HepG2 (cell line): ENCODE results near the gene MRO. TPM values are rescaled to one million over a fixed set of nuclear protein-coding genes. Genes with fewer than 3 reads are reported as not detected.
A peak's percentile ranks its signal among the peaks of the same experiment; 100 is the strongest.

Experiments
- ETV5 ChIP-seq: IDR thresholded peaks from 2 replicates; pipeline ENCODE4 v1.6.1; 2018; ENCODE audit warnings: missing biosample characterization, missing genetic modification reagents, inconsistent platforms, borderline replicate concordance
- ETV6 ChIP-seq: sonication (generic); formaldehyde crosslinking; conservative IDR thresholded peaks from 2 replicates; pipeline ENCODE4 v1.4.0; 2020; ENCODE audit warnings: missing genetic modification reagents
- FOXA3 ChIP-seq: IDR thresholded peaks from 2 replicates; pipeline ENCODE4 v1.6.1; 2016; ENCODE audit warnings: missing genetic modification reagents, missing compliant biosample characterization
- HOXA3 ChIP-seq: sonication (generic); formaldehyde crosslinking; IDR thresholded peaks from 2 replicates; pipeline ENCODE4 v1.5.0; 2020; ENCODE audit warnings: missing genetic modification reagents
- KDM6A ChIP-seq: IDR thresholded peaks from 2 replicates; pipeline ENCODE4 v1.6.1; 2016; ENCODE audit warnings: low read depth
- MAFG ChIP-seq: sonication (generic); formaldehyde crosslinking; IDR thresholded peaks from 2 replicates; pipeline ENCODE4 v1.5.1; 2020; ENCODE audit warnings: mild to moderate bottlenecking, missing genetic modification reagents
- NBN ChIP-seq: fragments of 450-650 bp; conservative IDR thresholded peaks from 2 replicates; pipeline ENCODE4 v1.6.1; 2017
- NR2C2 ChIP-seq: sonication (generic); formaldehyde crosslinking; IDR thresholded peaks from 2 replicates; pipeline ENCODE4 v1.4.0; 2020; ENCODE audit warnings: missing genetic modification reagents, mild to moderate bottlenecking, moderate library complexity, borderline replicate concordance
- NRL ChIP-seq: sonication (generic); formaldehyde crosslinking; IDR thresholded peaks from 2 replicates; pipeline ENCODE4 v1.5.0; 2020; ENCODE audit warnings: missing genetic modification reagents, mild to moderate bottlenecking, moderate library complexity, borderline replicate concordance
- RARA ChIP-seq: IDR thresholded peaks from 2 replicates; pipeline ENCODE4 v1.6.1; 2016; ENCODE audit warnings: missing genetic modification reagents, missing compliant biosample characterization
- RFXANK ChIP-seq: IDR thresholded peaks from 2 replicates; pipeline ENCODE4 v1.6.1; 2016
- RNF2 ChIP-seq: fragments of 450-650 bp; conservative IDR thresholded peaks from 2 replicates; pipeline ENCODE4 v1.6.1; 2016; ENCODE audit warnings: low read depth
- SAP130 ChIP-seq: IDR thresholded peaks from 2 replicates; pipeline ENCODE4 v1.6.1; 2016; ENCODE audit warnings: low read depth
- SMAD3 ChIP-seq: sonication (generic); formaldehyde crosslinking; IDR thresholded peaks from 2 replicates; pipeline ENCODE4 v1.4.0; 2020; ENCODE audit warnings: missing genetic modification reagents
- STAT5B ChIP-seq: sonication (generic); formaldehyde crosslinking; IDR thresholded peaks from 2 replicates; pipeline ENCODE4 v1.4.0; 2020; ENCODE audit warnings: missing genetic modification reagents
- TARDBP ChIP-seq: sonication (generic); formaldehyde crosslinking; IDR thresholded peaks from 2 replicates; pipeline ENCODE4 v1.8.0; 2022; ENCODE audit warnings: mild to moderate bottlenecking, missing genetic modification reagents
- TOPORS ChIP-seq: sonication (generic); formaldehyde crosslinking; IDR thresholded peaks from 2 replicates; pipeline ENCODE4 v1.8.0; 2023; ENCODE audit warnings: mild to moderate bottlenecking, missing genetic modification reagents
- WIZ ChIP-seq: sonication (generic); formaldehyde crosslinking; IDR thresholded peaks from 2 replicates; pipeline ENCODE4 v1.5.1; 2020; ENCODE audit warnings: mild to moderate bottlenecking, missing genetic modification reagents
- ZBTB46 ChIP-seq: sonication (generic); formaldehyde crosslinking; IDR thresholded peaks from 2 replicates; pipeline ENCODE4 v1.4.0; 2020; ENCODE audit warnings: mild to moderate bottlenecking, missing genetic modification reagents, borderline replicate concordance
- ZNF883 ChIP-seq: sonication (generic); formaldehyde crosslinking; IDR thresholded peaks from 2 replicates; pipeline ENCODE4 v1.5.1; 2020; ENCODE audit warnings: mild to moderate bottlenecking, missing genetic modification reagents; ENCODE audit errors: not compliant biosample characterization
- ZSCAN21 ChIP-seq: sonication (generic); formaldehyde crosslinking; IDR thresholded peaks from 2 replicates; pipeline ENCODE4 v1.8.0; 2022; ENCODE audit warnings: mild to moderate bottlenecking, missing genetic modification reagents, moderate library complexity, borderline replicate concordance
- polyA plus RNA-seq, 8 experiments: library from polyadenylated mRNA; depleted of rRNA in 3 of 8; stranded (reverse) in 7 of 8; unstranded in 1 of 8; fragments of >200 nt; fragmentation: Illumina TruSeq in 4 of 8; extraction: Trizol in 4 of 8; gene quantifications; 2 replicates each; pipeline versions ENCODE4 v1.2.1 to v1.2.3, GENCODE V29; 2011 to 2016; ENCODE audit warnings: low read depth in 4 of 8, missing spikeins in 1 of 8, mixed read lengths in 1 of 8; ENCODE audit not compliant: insufficient read depth in 1 of 8
- total RNA-seq, 5 experiments: library from RNA; depleted of rRNA; stranded (reverse); fragments of >200 nt; fragmentation: Illumina TruSeq; extraction: Trizol; gene quantifications; 2 replicates each; pipeline ENCODE4 v1.2.3, GENCODE V29; 2016; ENCODE audit warnings: low read depth in 1 of 5
- TF ChIP-seq, protein P1 (sequence below): sonication (generic); IDR thresholded peaks from 2 replicates; pipeline ENCODE4 v1.6.1; 2016; ENCODE audit warnings: low read depth, borderline replicate concordance
- TF ChIP-seq, protein P2 (sequence below): sonication (generic); formaldehyde crosslinking; IDR thresholded peaks from 2 replicates; pipeline ENCODE4 v1.5.0; 2020; ENCODE audit warnings: mild to moderate bottlenecking, missing genetic modification reagents, borderline replicate concordance
- TF ChIP-seq, protein P3 (sequence below): sonication (generic); formaldehyde crosslinking; conservative IDR thresholded peaks from 2 replicates; pipeline ENCODE4 v1.4.0; 2020; ENCODE audit warnings: missing genetic modification reagents
- TF ChIP-seq, protein P4 (sequence below): sonication (generic); formaldehyde crosslinking; IDR thresholded peaks from 2 replicates; pipeline ENCODE4 v1.5.1; 2020; ENCODE audit warnings: missing genetic modification reagents, mild to moderate bottlenecking, borderline replicate concordance

The MRO gene
- total and polyA plus RNA-seq, 2 of the 13 experiments (the other 11 are each of a cell fraction or from before 2014, with no cell fraction given) = not detected

GRCh38 chr18:50806208-50806616 lies 13.6 kb downstream of the MRO start (continued):
- TF ChIP-seq HOXA3 = peak; percentile 33; the same call in 1 of the 2 replicates
- TF ChIP-seq KDM6A (CRISPR knock-in tag) = no peak
- TF ChIP-seq, protein P1, sequence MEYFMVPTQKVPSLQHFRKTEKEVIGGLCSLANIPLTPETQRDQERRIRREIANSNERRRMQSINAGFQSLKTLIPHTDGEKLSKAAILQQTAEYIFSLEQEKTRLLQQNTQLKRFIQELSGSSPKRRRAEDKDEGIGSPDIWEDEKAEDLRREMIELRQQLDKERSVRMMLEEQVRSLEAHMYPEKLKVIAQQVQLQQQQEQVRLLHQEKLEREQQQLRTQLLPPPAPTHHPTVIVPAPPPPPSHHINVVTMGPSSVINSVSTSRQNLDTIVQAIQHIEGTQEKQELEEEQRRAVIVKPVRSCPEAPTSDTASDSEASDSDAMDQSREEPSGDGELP = peak; percentile 62; the same call in 1 of the 2 replicates
- TF ChIP-seq, protein P2, sequence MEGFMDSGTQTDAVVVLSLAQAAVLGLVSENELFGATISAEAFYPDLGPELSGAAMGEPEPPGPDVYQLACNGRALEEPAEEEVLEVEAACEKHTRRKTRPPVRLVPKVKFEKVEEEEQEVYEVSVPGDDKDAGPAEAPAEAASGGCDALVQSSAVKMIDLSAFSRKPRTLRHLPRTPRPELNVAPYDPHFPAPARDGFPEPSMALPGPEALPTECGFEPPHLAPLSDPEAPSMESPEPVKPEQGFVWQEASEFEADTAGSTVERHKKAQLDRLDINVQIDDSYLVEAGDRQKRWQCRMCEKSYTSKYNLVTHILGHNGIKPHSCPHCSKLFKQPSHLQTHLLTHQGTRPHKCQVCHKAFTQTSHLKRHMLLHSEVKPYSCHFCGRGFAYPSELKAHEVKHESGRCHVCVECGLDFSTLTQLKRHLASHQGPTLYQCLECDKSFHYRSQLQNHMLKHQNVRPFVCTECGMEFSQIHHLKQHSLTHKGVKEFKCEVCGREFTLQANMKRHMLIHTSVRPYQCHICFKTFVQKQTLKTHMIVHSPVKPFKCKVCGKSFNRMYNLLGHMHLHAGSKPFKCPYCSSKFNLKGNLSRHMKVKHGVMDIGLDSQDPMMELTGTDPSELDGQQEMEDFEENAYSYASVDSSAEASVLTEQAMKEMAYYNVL (CRISPR knock-in tag) = 0 out of 2 replicates have a peak, but pooled peaks have one; percentile 15
- no peak for TF ChIP-seq SAP130 (CRISPR knock-in tag)
- TF ChIP-seq ZSCAN21 (CRISPR knock-in tag) = 0 out of 2 replicates have a peak, but pooled peaks have one; percentile 35
- no peak for TF ChIP-seq STAT5B
- TF ChIP-seq NRL (CRISPR knock-in tag) = 0 out of 2 replicates have a peak, but pooled peaks have one; percentile 40
- peak; percentile 12; the same call in 1 of the 2 replicates for TF ChIP-seq NR2C2 (CRISPR knock-in tag)
- no peak for TF ChIP-seq NBN
- peak; percentile 38; the same call in 1 of the 2 replicates for TF ChIP-seq RNF2
- TF ChIP-seq MAFG (CRISPR knock-in tag) = no peak
- no peak for TF ChIP-seq ETV6 (CRISPR knock-in tag)
- TF ChIP-seq SMAD3 (CRISPR knock-in tag) = no peak
- no peak for TF ChIP-seq RFXANK (CRISPR knock-in tag)
- TF ChIP-seq RARA (CRISPR knock-in tag) = 0 out of 2 replicates have a peak, but pooled peaks have one; percentile 19
- TF ChIP-seq ETV5 (CRISPR knock-in tag) = peak; percentile 16; the same call in 1 of the 2 replicates
- TF ChIP-seq ZBTB46 (CRISPR knock-in tag) = no peak
- no peak for TF ChIP-seq TOPORS (CRISPR knock-in tag)
- 0 out of 2 replicates have a peak, but pooled peaks have one; percentile 61 for TF ChIP-seq WIZ (CRISPR knock-in tag)
- TF ChIP-seq ZNF883 (CRISPR knock-in tag) = no peak
- TF ChIP-seq, protein P3, sequence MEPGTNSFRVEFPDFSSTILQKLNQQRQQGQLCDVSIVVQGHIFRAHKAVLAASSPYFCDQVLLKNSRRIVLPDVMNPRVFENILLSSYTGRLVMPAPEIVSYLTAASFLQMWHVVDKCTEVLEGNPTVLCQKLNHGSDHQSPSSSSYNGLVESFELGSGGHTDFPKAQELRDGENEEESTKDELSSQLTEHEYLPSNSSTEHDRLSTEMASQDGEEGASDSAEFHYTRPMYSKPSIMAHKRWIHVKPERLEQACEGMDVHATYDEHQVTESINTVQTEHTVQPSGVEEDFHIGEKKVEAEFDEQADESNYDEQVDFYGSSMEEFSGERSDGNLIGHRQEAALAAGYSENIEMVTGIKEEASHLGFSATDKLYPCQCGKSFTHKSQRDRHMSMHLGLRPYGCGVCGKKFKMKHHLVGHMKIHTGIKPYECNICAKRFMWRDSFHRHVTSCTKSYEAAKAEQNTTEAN (CRISPR knock-in tag) = no peak
- TF ChIP-seq, protein P4, sequence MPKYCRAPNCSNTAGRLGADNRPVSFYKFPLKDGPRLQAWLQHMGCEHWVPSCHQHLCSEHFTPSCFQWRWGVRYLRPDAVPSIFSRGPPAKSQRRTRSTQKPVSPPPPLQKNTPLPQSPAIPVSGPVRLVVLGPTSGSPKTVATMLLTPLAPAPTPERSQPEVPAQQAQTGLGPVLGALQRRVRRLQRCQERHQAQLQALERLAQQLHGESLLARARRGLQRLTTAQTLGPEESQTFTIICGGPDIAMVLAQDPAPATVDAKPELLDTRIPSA = no peak
- no peak for TF ChIP-seq FOXA3 (CRISPR knock-in tag)
- 0 out of 2 replicates have a peak, but pooled peaks have one; percentile 20 for TF ChIP-seq TARDBP (CRISPR knock-in tag)
